H1 (cell line): ENCODE data around the gene PLEKHA1. TPM values are rescaled to one million over a fixed set of nuclear protein-coding genes. Genes with fewer than 3 reads are reported as not detected.

Experiments used
- CTCF ChIA-PET: fragments of 300-600 bp; sonication (Branson Sonifier 250); formaldehyde crosslinking; loops from one replicate; lab custom pipeline; 2021; ENCODE audit not compliant: partially characterized antibody; lab: Charles Lee
- POLR2A ChIA-PET: fragments of 300-600 bp; sonication (Branson Sonifier 250); formaldehyde crosslinking; loops from one replicate; lab custom pipeline; 2021; ENCODE audit warnings: inconsistent platforms; ENCODE audit not compliant: partially characterized antibody; lab: Charles Lee
- DNase-seq, 2 experiments: peaks; one replicate each; pipeline versions ENCODE4 v3.0.0 to v3.0.0-alpha.2; 2010 to 2022; ENCODE audit warnings: low spot score in 2 of 2, low read depth in 1 of 2, mixed read lengths in 1 of 2
- FAIRE-seq: peaks from 2 replicates; lab custom pipeline; 2011; peaks lifted over from hg19 to GRCh38; lab: Jason Lieb, UNC
- H2AFZ ChIP-seq: 2 replicates; pipeline ENCODE4 v1.8.1; 2012; ENCODE audit warnings: low read length, inconsistent platforms
- H2AK5ac ChIP-seq: 2 replicates; pipeline ENCODE4 v1.6.1; 2013; ENCODE audit warnings: low read depth, low read length
- H2BK120ac ChIP-seq: replicated peaks from 2 replicates; pipeline ENCODE3; 2013; ENCODE audit warnings: low read depth, low read length, inconsistent platforms
- H2BK12ac ChIP-seq: 2 replicates; pipeline ENCODE4 v1.6.1; 2013; ENCODE audit warnings: low read depth, low read length
- H2BK15ac ChIP-seq: 2 replicates; pipeline ENCODE4 v1.6.1; 2013; ENCODE audit warnings: low read length
- H2BK20ac ChIP-seq: 2 replicates; pipeline ENCODE4 v1.6.1; 2013; ENCODE audit warnings: low read length
- H2BK5ac ChIP-seq: 2 replicates; pipeline ENCODE4 v1.6.1; 2013; ENCODE audit warnings: low read depth, low read length
- H3K14ac ChIP-seq: 2 replicates; pipeline ENCODE4 v1.6.1; 2013; ENCODE audit warnings: inconsistent platforms; ENCODE audit not compliant: insufficient read length
- H3K18ac ChIP-seq: 2 replicates; pipeline ENCODE4 v1.6.1; 2013; ENCODE audit warnings: low read length; ENCODE audit errors: extremely low read depth
- H3K23ac ChIP-seq: 2 replicates; pipeline ENCODE4 v1.6.1; 2013; ENCODE audit warnings: inconsistent platforms; ENCODE audit not compliant: insufficient read length
- H3K23me2 ChIP-seq: 2 replicates; pipeline ENCODE4 v1.6.1; 2013; ENCODE audit warnings: low read depth, low read length
- H3K27ac ChIP-seq: 2 replicates; pipeline ENCODE4 v1.6.1; 2011; ENCODE audit warnings: low read depth, low read length, inconsistent platforms
- H3K27me3 ChIP-seq, 4 experiments: replicated peaks in 1 of 4; 1 replicate in 1 of 4; 2 replicates in 3 of 4; pipeline versions ENCODE4 v1.6.1 to v1.8.1; 2011 to 2013; ENCODE audit warnings: low read length in 3 of 4, mild to moderate bottlenecking in 3 of 4, inconsistent platforms in 2 of 4, mixed read lengths in 2 of 4, moderate library complexity in 1 of 4; ENCODE audit not compliant: control insufficient read depth in 3 of 4, insufficient read depth in 3 of 4; ENCODE audit errors: extremely low read depth in 1 of 4
- H3K36me3 ChIP-seq, 4 experiments: 2 replicates each; pipeline versions ENCODE4 v1.6.1 to v1.8.1; 2011 to 2013; ENCODE audit warnings: mild to moderate bottlenecking in 4 of 4, low read length in 3 of 4, moderate library complexity in 2 of 4, control low read depth in 1 of 4, inconsistent platforms in 1 of 4; ENCODE audit not compliant: insufficient read depth in 4 of 4, control insufficient read depth in 2 of 4
- H3K4ac ChIP-seq: replicated peaks from 2 replicates; pipeline ENCODE3; 2013; ENCODE audit warnings: low read length, low read depth, mixed read lengths, inconsistent platforms; ENCODE audit not compliant: insufficient read length
- H3K4me1 ChIP-seq, 4 experiments: replicated peaks in 1 of 4; 1 replicate in 1 of 4; 2 replicates in 3 of 4; pipeline versions ENCODE4 v1.6.1 to v1.8.1; 2011 to 2013; ENCODE audit warnings: low read length in 3 of 4, inconsistent platforms in 2 of 4, mixed read lengths in 1 of 4; ENCODE audit not compliant: insufficient read depth in 4 of 4, control insufficient read depth in 3 of 4
- H3K4me2 ChIP-seq, 2 experiments: 2 replicates each; pipeline versions ENCODE4 v1.6.1 to v1.8.1; 2011 to 2013; ENCODE audit warnings: low read depth in 2 of 2, low read length in 2 of 2, control low read depth in 1 of 2, inconsistent platforms in 1 of 2, mild to moderate bottlenecking in 1 of 2; ENCODE audit not compliant: insufficient read depth in 1 of 2
- H3K4me3 ChIP-seq, 4 experiments: fragments of 200-600, 300-600 bp in 1 of 4; sonication (generic), shearing (Covaris generic), sonication (Bioruptor Twin) in 1 of 4; 2 replicates each; pipeline versions ENCODE4 v1.5.1 to v1.8.1; 2011 to 2016; ENCODE audit warnings: low read length in 4 of 4, low read depth in 3 of 4, control low read depth in 2 of 4, inconsistent platforms in 2 of 4, mild to moderate bottlenecking in 2 of 4, mixed read lengths in 1 of 4, moderate library complexity in 1 of 4; ENCODE audit not compliant: insufficient read depth in 2 of 4; ENCODE audit errors: extremely low read depth in 1 of 4
- H3K56ac ChIP-seq: replicated peaks from 2 replicates; pipeline ENCODE3; 2013; ENCODE audit warnings: low read depth, mild to moderate bottlenecking, mixed read lengths, low read length, inconsistent platforms; ENCODE audit not compliant: insufficient read length
- H3K79me1 ChIP-seq: 2 replicates; pipeline ENCODE4 v1.6.1; 2013; ENCODE audit warnings: low read depth, low read length, control low read depth
- H3K79me2 ChIP-seq, 2 experiments: 2 replicates each; pipeline versions ENCODE4 v1.6.1 to v1.8.1; 2012 to 2013; ENCODE audit warnings: low read length in 2 of 2, mild to moderate bottlenecking in 2 of 2, inconsistent platforms in 1 of 2; ENCODE audit not compliant: insufficient read depth in 2 of 2, control insufficient read depth in 1 of 2
- H3K9ac ChIP-seq, 4 experiments: replicated peaks in 1 of 4; 1 replicate in 1 of 4; 2 replicates in 3 of 4; pipeline versions ENCODE4 v1.6.1 to v1.8.1; 2011 to 2013; ENCODE audit warnings: low read depth in 3 of 4, low read length in 3 of 4, control low read depth in 2 of 4, mild to moderate bottlenecking in 2 of 4, moderate library complexity in 2 of 4, inconsistent platforms in 1 of 4; ENCODE audit errors: extremely low read depth in 1 of 4
- H3K9me3 ChIP-seq, 2 experiments: 2 replicates each; pipeline versions ENCODE4 v1.6.1 to v1.8.1; 2012 to 2013; ENCODE audit warnings: mild to moderate bottlenecking in 2 of 2, moderate library complexity in 2 of 2, control low read depth in 1 of 2, inconsistent platforms in 1 of 2, low read depth in 1 of 2, low read length in 1 of 2, mixed read lengths in 1 of 2; ENCODE audit not compliant: insufficient read depth in 2 of 2
- H4K20me1 ChIP-seq, 2 experiments: replicated peaks in 1 of 2; 2 replicates each; pipeline versions ENCODE3 to v1.8.1; 2011 to 2013; ENCODE audit warnings: inconsistent platforms in 2 of 2, low read length in 2 of 2, mild to moderate bottlenecking in 1 of 2; ENCODE audit not compliant: insufficient read depth in 2 of 2, control insufficient read depth in 1 of 2
- H4K5ac ChIP-seq: 2 replicates; pipeline ENCODE4 v1.6.1; 2013; ENCODE audit warnings: low read length, low read depth, mixed read lengths, inconsistent platforms; ENCODE audit not compliant: insufficient read length
- H4K8ac ChIP-seq: 2 replicates; pipeline ENCODE4 v1.8.0; 2013; ENCODE audit warnings: mild to moderate bottlenecking, moderate library complexity, low read length, inconsistent platforms; ENCODE audit not compliant: insufficient read depth; ENCODE audit errors: extremely low read depth
- H4K91ac ChIP-seq: replicated peaks from 2 replicates; pipeline ENCODE3; 2013; ENCODE audit warnings: low read length, mixed read lengths, inconsistent platforms; ENCODE audit not compliant: insufficient read length
- SAP30 ChIP-seq: fragments of 300-600 bp; sonication (generic); IDR thresholded peaks from 2 replicates; pipeline ENCODE4 v1.7.1; 2012; ENCODE audit warnings: low read length, moderate library complexity, mild to moderate bottlenecking, inconsistent platforms; ENCODE audit not compliant: insufficient read depth, insufficient replicate concordance
- WGBS, 2 experiments: shearing (Covaris generic) in 1 of 2; methylation state at CpG; one replicate each; pipeline versions ENCODE4 v1.1.6 to v1.1.7; 2013 to 2015; ENCODE audit warnings: low lambda C conversion rate in 2 of 2, mixed read lengths in 2 of 2, inconsistent platforms in 1 of 2, low coverage in 1 of 2, missing lambda C conversion rate in 1 of 2; ENCODE audit not compliant: insufficient replicate concordance in 2 of 2, insufficient coverage in 1 of 2, insufficient read length in 1 of 2; ENCODE audit errors: extremely low coverage in 1 of 2, missing lambda C conversion rate in 1 of 2; 5-methylcytosine and 5-hydroxymethylcytosine counted together
- polyA plus RNA-seq, 7 experiments: library from polyadenylated mRNA; depleted of rRNA in 3 of 7; stranded (reverse) in 5 of 7; unstranded in 2 of 7; fragments of >200 nt in 5 of 7; fragments of 200-250 nt in 2 of 7; gene quantifications; 1 replicate in 5 of 7; 2 replicates in 1 of 7; 4 replicates in 1 of 7; pipeline versions ENCODE4 v1.2.1 to v1.2.3, GENCODE V29; 2011 to 2013; ENCODE audit warnings: missing spikeins in 2 of 7, mixed read lengths in 2 of 7
- total RNA-seq: library from RNA; stranded (reverse); fragmentation: NEBNext Ultra II Directional; extraction: Animal tissue kit (Norgen Biotek cat#: 25700); gene quantifications from 2 replicates; pipeline ENCODE4 v1.2.1, GENCODE V29; 2021

PLEKHA1 gene
- total and polyA plus RNA-seq, 2 of the 8 experiments (the other 6 are each of a cell fraction or from before 2014, with no cell fraction given): 15.6 to 39.7 TPM

DNA sequence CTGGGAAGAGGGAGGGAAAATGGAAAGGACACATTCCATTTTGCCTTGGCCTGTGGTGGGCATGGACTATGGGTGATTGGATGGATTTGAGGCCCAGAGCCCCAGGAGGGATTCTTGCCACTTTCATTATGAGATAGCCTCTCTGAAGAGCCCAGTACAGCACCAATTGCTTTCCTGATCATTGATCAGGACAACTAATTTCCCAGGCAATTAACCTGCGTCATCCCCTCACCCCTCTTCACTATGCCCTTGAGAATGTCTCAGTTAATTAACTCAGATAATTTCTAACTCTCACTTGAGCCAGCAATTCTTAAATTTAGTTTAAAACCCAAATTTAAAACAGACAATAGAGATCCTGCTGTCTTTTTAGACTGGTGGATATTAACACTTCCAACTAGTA, 13.5 kb upstream of the PLEKHA1 start:
- H2BK20ac ChIP-seq: no peak overlapping the region
- no peaks in the 10 kb centered on the region for H4K20me1 ChIP-seq
- FAIRE-seq (no peak), DNase-seq (no peak)
- no peak overlapping the region for H3K9ac ChIP-seq
- no peak overlapping the region for H3K18ac ChIP-seq
- no peak overlapping the region for H3K4ac ChIP-seq
- no peaks in the 10 kb centered on the region for H3K27me3 ChIP-seq
- H3K27ac ChIP-seq: no peak overlapping the region
- no peaks in the 10 kb centered on the region; the same call in 1 of the 2 replicates for H3K23me2 ChIP-seq
- no peaks in the 10 kb centered on the region; a peak in 1 of 4 replicates for H3K9me3 ChIP-seq
- H2BK120ac ChIP-seq: no peak overlapping the region
- no peak overlapping the region for H2BK15ac ChIP-seq
- no peak overlapping the region for H3K56ac ChIP-seq
- ChIA-PET CTCF (no interaction called here), POLR2A (no interaction called here)
- H2BK12ac ChIP-seq: no peak overlapping the region
- no peak overlapping the region for H3K14ac ChIP-seq
- H2BK5ac ChIP-seq: no peak overlapping the region
- H3K4me3 ChIP-seq: no peak overlapping the region
- H2AK5ac ChIP-seq: no peak overlapping the region
- H3K79me1 ChIP-seq: no peaks in the 10 kb centered on the region
- no peak for TF ChIP-seq SAP30
- peaks cover 0 to 2% (median 0%) of the 10 kb centered on the region in 4 experiments; a peak in 1 of 7 replicates for H3K4me1 ChIP-seq
- H2AFZ ChIP-seq: no peak overlapping the region
- no peak overlapping the region for H3K4me2 ChIP-seq
- no peak overlapping the region for H4K5ac ChIP-seq
- H3K36me3 ChIP-seq: no peaks in the 10 kb centered on the region
- H3K79me2 ChIP-seq: no peaks in the 10 kb centered on the region
- H4K91ac ChIP-seq: no peak overlapping the region
- H3K23ac ChIP-seq: no peak overlapping the region
- 90% methylated on average over 1 of the region's 1 CpG; no CpG with 5 or more reads in 1 of the 2 experiments for WGBS, 2 experiments
- no peak overlapping the region for H4K8ac ChIP-seq
